ENCODE measurements around the gene RFC5.
"Not testable (repeated sequence)": the region's sequence is repeated elsewhere in the genome, so short reads cannot be mapped to it uniquely, and the experiment has no call there.

RFC5 gene

DNA sequence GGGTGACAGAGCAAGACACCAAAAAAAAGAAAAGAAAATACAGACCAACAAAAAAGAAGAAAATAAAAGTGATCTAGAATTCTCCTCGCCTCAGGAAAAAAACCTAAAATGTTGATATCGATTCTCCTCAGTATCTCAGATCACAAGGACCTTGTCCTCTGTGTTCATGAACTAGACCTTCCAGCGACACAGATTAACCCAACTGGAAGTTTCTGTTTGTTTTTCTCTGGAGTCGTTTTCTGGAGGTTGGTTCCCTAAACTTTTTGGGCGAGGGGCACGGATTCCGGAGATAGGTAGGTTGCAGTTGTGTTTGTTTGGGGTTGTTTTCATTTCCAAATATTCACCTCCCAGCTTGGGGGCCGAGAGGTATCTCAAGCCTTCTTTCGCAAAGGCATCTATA, 559 bp upstream of the RFC5 start:
- DNase-seq: no peak

DNA sequence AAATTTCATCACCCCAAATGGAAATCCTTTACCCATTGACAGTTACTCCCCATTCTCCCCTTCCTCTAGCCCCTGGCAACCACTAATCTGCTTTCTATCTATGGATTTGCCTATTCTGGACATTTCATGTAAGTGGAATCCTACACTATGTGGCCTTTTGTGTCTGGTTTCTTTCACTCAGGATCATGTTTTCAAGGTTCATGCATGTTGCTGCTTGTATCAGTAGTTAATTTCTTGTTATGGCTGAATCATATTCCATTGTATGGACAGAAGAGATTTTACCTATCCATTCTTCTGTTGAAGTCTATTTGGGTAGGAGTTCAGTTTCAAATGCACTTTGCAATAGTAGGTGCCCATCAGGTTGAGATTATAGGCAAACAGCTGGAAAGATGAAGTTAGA, 1.4 kb downstream of the RFC5 start:
- DNase-seq: no peak

DNA sequence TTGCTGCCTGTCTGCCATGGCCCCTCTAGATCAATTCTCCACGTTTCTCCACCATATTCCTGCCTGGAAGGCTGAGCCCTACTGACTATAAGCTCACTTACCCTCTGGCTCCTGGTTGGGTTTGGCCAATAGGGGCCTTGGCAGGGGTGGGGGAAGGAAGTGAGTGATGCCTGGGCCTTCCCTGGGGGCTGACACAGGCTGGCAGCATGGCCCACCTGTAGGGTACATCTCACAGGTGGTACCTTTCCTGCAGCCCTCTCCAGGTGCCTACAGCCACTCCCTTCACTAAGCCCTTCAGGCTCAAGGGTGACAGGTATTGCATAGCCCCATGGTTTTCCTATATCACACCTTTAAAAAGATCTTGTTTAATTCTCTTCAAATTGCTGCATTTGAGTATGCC, 3.5 kb downstream of the RFC5 start:
- no peak for DNase-seq

DNA sequence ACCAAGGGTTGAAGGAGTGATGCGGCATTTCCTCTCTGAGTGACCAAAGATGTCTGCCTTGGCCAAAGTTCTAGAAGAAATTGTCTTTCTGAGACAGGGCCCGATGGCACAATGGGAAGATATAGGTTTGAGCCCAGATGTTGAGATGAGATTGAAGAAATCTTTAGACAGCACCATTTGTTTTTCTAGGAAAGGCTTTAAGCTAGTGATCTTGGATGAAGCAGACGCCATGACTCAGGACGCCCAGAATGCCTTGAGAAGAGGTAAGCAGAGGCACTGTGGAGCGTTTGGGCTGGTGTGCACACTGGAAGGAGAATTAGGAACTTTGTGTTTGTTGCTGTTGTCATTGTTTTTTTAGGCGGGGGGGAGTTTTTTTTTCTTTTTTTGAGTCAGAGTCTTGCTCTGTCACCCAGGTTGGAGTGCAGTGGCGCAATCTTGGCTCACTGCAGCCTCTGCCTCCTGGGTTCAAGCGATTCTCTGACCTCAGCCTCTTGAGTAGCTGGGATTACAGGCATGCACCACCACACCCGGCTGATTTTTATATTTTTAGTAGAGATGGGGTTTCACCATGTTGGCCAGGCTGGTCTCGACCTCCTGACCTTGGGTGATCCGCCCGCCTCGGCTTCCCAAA, 5.7 kb downstream of the RFC5 start:
- not testable (repeated sequence) for DNase-seq

DNA sequence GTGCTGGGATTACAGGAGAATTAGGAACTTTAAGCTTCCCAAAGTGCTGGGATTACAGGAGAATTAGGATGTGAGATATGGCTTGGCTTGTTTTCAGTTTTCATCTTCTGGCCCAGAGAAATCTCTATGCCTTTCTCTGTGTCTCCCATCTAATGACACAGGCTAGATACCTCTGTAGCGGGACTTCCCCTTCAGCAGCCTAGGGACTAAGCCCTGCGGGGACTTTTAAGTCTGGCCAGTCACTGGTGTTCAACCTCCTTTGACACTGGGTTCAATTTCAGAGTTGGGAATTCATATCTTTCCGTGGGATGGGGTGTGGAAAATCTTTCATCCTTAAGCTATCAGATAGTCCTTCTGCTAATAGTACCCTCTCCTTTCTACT, 6.2 kb downstream of the RFC5 start:
- no peak for DNase-seq

DNA sequence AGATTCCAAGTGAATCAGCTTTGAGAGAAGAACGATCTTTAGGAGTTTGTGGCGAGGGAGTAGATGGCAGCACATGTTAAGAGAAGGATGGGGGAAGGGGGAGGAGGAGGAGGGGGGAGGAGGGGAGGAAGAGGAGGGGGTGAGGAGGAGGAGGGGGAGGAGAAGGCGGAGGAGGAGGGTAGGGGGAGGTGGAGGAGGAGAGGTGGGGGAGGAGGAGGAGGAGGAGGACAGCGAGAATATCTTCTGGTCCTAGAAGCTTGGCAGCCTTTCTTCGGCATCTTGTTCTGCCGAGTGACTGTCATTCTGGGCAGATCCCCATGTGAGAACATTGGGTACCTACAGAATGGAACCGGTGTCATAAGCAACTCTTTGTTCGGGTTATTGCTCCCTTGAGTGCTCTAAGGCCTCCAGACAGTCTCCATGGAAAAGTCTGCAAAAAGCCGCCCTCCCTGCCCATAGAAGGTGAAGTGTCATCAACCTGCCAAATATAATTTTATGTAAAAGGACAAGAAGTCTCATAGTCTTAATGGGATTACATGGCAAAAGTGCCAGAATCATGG, 6.9 kb downstream of the RFC5 start:
- DNase-seq: no peak

DNA sequence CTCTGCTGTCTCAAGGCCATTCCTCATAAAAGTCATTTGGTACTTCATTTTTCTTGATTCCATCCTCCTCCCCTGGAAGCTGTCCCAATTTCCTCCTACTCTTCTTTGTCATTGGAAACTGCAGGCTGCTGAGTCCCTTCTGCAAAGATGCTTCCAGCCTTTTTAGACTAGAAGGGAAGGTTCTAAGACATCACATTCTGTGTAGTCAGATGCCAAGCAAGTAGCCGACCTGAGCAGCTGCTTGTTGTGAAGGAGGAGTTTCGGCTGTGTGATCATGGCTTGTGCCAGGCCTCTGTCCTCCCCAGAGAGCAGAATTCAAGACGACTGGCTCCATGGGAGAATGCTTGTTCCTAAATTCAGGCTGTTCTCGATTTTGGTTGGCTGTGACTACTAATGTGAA, 8.7 kb downstream of the RFC5 start:
- no peak for DNase-seq

DNA sequence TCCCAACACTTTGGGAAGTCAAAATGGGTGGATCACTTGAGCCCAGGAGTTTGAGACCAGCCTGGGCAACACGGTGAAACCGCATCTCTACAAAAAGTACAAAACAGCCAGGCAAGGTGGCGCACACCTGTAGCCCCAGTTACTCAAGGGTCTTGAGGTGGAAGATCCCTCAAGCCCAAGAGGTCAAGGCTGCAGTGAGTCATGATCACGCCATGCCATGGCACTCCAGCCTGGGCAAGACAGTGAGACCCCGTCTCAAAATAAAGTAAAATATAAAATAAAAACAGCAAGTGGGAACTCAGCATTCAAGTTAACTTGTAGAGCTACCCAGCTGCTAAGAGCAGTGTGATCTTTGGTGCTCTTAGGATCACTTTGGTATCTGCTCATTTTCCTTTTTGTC, 12.7 kb downstream of the RFC5 start:
- DNase-seq: no peak

DNA sequence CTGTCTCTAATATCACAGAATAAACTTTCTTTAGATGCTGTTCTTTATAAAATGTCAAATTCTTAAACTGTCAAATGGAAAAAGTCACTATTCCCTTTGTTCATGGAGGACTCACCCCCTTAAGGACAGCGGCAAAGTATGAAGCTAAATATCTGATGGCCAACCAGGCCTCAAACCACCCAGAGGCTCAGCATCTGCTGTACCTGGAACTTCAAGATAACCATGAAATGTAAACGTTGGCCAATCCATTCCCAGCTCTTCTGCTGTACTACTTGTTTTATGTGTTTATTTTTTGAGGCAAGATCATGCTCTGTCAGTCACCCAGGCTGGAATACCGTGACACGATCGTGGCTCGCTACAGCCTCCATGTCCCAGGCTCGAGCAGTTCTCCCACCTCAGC, 15.7 kb downstream of the RFC5 start:
- no peak for DNase-seq

DNA sequence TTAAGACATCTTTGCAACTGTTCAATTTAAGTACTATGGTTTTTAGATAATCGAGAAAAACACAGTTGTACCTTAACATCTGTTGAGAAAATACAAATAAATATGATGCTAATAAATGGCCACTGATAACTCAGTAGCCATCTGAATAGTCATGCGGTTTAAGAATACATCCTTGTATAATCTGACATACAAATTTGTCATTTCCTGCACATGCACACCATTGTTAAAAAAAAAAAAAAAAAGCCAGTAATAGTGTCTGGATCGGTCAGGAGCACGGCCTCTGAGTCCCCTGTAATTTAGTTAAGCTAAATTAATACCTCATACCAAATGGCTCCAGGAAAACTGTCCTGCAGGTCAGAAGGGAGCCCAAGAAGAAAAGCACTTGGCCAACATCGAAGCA, 16.8 kb downstream of the RFC5 start:
- no peak for DNase-seq

DNA sequence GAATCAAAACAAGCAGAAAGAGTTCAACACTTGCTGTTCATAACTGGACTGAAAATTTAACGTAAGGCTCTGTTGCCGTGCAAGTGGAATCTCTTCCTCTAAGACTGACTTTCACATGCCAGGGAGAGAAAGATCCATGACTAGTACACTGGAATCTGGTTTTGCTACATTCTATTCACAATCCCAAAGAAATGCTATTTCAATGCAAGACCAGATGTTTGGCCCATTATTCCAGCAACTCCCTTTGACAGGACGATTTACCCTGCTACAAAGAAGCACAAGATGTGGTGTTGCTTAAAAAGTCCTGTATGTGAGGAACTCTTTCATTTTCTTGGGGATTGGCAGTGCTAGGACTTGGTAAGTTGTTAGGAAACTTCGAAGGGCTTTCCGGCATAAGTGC, 17.4 kb downstream of the RFC5 start:
- no peak for DNase-seq

DNA sequence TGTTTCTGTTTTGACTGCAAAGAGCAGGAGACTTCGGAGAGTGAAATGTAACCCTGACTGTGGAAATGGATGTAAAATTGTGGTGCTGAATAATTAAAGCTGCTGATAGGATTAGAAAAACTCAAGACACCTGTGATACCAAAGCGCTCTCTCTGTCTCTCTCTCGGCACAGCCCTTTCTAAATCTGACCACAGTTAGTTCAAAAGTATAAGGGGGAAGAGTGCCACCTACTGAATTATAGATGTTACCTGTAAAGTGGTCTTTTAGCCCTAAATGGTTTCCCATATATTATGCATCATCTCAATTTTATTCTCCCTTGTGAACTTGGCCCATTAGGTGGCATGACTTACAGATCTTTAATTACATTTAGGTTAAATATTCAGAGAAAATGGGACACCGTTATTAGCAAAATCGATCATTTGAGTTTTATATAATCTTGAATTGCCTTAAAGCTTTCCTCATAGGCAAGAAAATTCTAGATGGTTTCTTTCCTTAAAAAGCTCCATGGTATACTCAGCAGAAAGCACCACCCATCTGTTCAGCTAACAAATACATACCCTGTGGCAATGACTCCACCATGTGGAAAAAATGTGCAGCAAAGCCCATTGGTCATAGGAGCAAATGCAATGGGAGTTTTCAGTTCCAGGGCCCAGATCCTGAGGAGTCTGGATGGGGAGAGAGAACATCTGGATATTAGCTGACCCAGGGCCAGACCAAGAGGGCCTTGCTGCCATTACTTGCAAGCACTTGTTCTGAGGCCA, 18.1 kb downstream of the RFC5 start:
- no peak for DNase-seq

DNA sequence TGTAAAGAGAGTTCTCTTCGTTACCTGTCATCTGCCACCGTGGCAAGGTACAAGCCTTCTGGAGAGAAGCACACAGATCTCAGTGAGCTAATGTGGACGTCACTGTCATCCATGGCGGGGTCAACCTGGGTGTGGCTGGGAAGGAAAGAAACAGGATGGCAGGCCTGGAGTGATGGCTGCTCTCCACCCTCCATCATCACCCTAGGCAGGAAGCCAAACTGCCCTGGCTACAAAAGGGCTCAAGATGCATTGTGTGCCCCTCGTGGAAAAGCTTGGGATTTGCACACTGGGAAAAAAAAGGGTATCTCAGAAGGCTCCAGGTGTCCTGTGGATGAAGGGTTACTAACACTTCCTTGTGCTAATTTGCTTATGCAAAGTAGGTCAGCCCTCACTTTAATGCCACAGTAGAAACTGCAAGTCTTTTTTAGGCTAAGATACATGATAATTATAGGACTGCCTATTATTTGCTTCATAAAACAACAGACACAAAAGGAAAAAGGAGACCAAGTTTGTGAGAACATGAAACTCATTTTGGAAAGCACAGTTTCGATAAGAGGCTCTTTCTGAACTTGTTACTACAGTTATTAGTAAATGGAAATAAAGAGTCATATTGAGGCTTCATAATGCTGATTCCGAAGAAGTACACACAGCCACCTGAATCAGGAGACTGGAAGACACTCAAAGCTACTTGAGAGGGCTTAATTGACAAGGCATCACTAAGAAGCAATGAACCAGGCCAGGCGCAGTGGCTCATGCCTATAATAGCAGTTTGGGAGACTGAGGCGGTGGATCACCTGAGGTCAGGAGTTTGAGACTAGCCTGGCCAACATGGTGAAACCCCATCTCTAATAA, 18.9 kb downstream of the RFC5 start:
- DNase-seq: no peak

DNA sequence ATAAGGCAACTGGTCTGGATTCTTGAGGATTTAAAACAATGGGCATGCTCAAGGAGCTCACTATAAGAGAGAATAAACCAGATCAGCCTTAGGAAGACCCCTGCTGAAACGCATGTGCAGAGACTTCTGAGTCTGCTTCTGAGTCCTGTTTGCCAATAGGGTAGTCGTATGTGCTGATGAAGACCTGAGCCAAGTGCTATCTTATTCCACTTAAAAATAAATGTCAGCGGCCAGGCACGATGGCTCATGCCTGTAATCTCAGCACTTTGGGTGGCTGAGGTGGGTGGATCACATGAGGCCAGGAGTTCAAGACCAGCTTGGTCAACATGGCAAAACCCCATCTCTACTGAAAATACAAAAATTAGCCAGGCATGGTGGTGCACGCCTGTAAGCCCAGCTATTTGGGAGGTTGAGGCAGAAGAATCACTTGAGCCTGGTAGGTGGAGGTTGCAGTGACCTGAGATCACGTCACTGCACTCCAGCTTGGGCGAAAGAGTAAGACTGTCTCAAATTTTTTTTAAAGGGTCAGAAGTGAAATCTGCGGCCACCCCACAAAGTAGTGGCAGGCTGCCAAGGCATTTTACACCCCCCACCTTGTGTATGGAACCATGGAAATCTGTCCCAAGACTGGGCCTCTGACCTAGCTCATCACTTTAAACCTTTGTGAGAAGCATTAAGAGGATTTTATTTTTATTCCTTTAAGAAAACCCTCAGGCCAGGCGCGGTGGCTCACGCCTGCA, 20.3 kb downstream of the RFC5 start:
- DNase-seq: no peak

DNA sequence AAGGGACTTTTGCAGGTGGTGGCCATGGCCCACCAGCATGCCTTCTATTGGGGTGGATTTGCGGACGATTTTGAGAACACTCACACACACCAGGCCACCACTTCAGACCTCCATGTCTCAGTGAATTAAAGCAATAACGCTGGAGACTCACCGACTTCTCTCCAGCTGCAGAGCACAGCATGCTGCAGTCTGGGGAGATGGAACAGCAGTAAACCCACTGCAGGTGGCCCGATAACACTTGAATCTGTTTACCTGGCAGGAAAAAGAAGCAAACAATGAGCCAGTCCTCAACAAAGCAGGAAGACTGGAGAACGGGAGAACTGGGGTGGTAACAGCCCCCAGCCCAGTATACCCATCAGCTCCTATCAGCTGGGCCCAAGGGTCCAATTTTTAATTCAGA, 21.6 kb downstream of the RFC5 start:
- DNase-seq: no peak

DNA sequence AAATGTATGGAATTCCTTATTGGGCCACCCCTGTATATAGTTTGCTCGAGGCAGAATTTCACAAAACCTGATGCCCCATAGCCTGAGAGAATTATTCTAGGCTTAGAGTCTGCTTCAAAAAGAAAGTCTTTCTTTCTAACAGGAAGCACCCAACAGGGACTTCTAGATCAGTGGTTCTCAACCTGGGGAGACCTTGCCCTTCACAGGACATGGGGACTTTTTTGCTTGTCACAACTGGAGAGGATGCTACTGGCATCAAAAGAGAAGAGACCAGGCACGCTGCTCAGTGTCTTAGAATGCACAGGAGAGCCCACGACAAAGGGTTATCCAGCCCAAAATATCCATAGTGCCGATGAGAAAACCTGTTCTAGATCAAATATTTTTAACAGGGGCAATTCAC, 25.6 kb downstream of the RFC5 start:
- no peak for DNase-seq

DNA sequence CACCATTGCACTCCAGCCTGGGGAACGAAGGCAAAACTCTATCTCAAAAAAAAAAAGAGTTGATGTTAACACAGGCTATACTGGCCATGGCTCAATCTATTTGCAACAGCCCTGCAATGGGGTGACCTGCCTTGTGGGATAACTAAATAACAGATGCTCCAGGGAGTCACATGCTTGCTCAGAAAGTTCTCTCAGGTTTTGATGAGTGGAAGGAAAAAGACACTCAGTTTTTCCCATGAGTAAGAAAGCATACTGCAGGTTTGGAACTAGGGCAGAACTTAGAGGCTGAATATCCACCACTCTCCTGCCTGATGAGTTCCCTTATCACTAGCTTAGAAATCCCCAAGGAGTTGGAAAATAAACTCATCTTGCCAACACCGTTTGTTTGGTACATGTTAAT, 27.6 kb downstream of the RFC5 start:
- DNase-seq: no peak

DNA sequence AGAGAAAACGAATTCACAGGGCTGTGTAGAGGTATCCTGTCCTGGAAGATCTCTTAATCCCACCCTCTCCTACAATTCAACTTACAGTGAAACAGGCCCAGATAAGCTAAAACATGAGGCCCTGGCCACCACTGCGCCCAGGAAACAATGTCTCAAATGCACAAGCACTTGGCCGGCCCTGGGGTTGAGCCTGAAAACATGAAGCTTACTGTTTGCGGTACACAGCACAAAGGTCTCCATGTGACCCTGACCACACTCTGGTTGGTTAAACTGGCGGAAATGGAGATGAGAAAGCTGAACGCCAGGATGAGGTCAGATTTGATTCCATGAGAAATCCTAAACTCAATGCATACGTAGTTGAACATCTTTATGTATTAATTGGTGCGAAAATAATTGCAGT, 28.1 kb downstream of the RFC5 start:
- no peak for DNase-seq

DNA sequence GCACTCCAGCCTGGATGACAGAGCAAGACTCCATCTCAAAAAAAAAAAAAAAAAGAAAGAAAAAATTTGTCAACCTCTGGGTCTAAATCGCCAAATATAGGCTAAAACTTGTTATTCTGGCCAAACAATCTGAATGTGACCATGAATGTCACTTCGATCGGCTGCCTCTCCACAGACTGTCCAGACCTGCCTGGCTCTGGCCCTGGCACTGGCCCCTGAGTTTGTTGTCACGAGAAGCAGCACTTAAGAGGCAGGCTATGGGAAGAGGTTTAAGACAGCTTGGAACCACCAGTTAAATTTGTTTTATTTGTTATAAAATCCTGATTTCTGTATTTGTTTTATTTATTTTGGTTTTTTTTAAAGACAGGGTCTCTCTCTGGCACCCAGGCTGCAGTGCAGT, 29.9 kb downstream of the RFC5 start:
- no peak for DNase-seq

DNA sequence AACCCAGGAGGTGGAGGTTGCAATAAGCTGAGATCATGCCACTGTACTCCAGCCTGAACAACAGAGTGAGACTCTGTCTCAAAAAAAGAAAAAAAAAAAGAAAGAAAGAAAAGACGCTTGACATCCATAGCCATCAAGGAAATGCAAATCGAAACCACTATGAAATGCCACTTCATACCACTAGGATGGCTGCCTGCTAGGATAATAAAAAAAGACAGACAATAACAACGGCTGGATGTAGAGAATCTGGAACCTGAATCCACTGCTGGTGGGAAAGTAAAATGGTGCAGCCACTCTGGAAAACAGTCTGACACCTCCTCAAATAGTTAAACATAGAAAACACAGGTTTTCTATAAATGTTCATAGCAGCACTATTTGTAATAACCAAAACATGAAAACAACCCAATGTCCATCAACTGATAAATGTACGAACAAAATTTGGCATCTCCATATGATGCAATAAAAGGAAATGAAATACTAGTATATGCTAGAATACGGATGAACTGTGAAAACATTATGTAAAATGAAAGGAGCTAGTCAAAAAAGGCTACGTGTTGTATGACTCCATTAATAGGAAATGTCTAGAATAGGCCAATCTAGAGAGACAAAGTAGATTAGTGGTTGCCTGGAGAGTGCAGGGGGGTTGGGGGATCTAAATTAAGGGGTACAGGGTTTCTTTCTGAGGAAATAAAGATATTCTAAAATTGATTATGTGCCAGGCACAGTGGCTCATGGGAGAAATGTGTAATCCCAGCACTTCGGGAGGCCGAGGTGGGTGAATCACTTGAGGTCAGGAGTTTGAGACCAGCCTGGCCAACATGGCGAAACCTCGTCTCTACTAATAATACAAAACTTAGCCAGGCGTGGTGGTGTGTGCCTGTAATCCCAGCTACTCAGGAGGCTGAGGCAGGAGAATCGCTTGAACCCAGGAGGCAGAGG, 34.7 kb downstream of the RFC5 start:
- DNase-seq: no peak

DNA sequence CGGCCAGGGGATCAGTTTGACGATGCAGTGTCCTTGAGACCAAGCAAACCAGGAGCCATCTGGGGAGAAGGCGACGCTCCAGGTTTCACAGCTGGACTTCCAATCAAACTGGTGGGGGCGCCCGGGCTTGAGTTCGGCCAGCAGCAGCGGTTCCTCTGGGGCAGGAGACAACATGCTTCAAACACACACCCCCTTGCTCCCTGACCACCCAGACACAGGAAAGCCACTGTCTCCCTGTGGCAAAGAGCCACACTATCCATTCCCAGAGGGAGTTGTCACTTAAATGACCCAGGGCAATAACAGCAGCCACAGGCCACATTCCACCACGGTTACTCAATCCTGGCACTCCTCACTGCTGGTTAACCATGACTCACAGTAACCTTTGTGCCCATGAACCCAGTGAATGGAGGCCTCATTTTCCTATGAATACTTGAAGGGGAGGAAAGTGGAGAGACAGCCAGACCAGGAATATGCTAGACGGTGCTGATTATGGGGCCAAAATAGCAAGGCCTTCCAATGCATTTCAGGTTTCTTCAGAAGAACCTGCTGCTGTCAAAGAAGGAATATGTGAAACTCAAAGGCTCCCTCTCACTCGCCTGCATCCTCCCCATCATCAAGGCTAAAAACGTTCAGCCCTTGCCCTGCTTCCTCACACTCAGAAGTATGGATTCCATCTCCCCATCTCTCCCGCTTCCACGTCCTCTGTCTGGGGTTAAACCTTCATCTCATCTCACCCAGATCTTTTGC, 36.0 kb downstream of the RFC5 start:
- DNase-seq: no peak

All from CD4-positive, alpha-beta T cell treated with Interleukin-4 for 4 hours (primary cell).